ENCODE results near the gene FAM78B.

Gene FAM78B, protein sequence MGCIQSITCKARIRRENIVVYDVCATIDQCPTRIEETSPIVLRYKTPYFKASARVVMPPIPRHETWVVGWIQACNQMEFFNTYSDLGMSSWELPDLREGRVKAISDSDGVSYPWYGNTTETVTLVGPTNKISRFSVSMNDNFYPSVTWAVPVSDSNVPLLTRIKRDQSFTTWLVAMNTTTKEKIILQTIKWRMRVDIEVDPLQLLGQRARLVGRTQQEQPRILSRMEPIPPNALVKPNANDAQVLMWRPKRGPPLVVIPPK

DNA sequence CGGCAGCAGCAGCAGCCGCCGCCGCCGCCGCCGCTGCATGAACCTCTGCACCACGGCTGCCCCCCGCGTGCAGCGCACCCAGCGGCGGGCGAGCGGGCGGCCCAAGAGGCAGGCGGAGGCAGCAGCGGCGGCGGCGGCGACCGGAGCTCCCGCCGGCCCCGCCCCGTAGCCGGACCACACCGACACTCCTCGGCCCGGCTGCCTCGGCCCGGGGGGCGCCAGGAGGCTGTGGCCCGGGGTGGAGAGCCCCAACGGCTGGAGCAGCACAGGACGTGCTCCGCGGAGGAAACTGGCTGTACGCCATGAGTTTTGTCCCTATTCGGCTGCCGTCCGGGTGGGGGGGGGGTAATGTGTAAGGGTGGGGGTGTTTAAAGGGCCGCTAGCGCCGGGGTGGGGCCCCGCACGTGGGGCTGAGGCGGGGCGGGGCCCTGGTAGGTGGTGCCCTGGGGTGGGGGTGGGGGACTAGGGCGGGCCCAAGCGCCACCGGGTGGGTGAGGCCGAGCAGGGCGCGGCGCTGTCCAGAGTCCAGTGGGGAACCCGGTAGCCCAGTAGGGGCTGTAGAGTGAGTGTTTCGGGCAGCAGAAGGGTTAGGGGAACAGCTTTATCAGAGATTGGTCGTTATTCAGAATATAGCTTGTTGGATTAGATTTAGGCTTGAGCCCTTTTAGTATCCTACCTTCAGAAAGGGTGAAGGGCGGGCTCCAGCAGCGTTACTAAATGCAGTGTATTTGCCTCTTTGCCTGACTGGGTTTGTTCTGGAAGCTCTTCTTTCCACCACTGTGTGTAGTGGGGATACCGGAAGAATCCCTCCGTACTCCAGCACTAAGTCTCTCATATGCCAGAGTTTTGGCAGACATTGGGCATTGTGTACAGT is at the start of gene FAM78B:
TSS of gene FAM78B (minus strand) at position 304 of the 874 bp plus-strand sequence. CDS start 753 bp downstream, outside the sequence.
- no peak for TF ChIP-seq ZFX (IDR thresholded peaks at IDR 0.05; ENCODE audit: borderline replicate concordance)
- TF ChIP-seq, protein P1, sequence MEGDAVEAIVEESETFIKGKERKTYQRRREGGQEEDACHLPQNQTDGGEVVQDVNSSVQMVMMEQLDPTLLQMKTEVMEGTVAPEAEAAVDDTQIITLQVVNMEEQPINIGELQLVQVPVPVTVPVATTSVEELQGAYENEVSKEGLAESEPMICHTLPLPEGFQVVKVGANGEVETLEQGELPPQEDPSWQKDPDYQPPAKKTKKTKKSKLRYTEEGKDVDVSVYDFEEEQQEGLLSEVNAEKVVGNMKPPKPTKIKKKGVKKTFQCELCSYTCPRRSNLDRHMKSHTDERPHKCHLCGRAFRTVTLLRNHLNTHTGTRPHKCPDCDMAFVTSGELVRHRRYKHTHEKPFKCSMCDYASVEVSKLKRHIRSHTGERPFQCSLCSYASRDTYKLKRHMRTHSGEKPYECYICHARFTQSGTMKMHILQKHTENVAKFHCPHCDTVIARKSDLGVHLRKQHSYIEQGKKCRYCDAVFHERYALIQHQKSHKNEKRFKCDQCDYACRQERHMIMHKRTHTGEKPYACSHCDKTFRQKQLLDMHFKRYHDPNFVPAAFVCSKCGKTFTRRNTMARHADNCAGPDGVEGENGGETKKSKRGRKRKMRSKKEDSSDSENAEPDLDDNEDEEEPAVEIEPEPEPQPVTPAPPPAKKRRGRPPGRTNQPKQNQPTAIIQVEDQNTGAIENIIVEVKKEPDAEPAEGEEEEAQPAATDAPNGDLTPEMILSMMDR (IDR thresholded peaks at IDR 0.05) = peak; percentile 43
- no peak within 1 kb of the TSS for H3K27ac ChIP-seq

DNA sequence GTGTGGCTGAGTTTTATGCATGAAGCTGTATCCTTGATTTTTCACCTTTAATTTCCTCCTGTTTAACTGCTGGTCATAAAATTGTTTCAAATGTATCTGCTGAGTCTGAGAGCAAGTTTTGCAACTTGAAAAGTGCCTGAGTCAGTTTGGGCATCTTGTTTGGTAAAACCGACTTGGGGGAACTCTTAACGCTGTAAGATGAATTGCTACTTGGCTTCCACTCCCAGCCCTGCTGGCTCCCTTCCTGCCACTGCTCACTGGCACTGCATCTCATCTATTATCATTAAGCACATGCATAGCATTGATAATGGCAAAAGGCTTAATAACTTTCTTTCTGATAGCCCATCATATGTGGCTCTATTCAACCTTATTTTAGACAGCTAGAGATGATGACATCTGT is 35.7 kb upstream of the FAM78B start:
- H3K27ac ChIP-seq = no peak overlapping the region
- no peak for TF ChIP-seq ZFX (IDR thresholded peaks at IDR 0.05; ENCODE audit: borderline replicate concordance)
- TF ChIP-seq, protein P1 (IDR thresholded peaks at IDR 0.05) = no peak

DNA sequence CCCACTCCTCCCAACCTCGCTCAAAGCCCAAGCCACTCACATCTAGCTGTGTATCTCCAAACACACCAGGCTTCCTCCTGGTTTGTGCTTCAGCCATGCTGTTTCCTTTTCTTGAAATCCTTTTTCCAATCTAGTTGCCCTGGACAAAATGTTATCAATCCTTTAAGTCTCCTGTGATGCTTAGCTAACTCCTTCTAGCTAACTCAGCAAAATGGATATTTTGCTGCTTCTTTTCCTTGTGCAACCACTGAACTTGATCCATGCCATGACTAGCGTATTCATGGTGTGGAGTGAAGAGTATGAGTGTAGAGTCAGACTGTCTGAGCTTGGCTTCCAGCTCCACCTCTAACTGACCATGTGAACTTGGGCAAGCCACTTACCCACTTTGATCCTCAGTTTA is 33.9 kb upstream of the FAM78B start:
- no peak overlapping the region for H3K27ac ChIP-seq

DNA sequence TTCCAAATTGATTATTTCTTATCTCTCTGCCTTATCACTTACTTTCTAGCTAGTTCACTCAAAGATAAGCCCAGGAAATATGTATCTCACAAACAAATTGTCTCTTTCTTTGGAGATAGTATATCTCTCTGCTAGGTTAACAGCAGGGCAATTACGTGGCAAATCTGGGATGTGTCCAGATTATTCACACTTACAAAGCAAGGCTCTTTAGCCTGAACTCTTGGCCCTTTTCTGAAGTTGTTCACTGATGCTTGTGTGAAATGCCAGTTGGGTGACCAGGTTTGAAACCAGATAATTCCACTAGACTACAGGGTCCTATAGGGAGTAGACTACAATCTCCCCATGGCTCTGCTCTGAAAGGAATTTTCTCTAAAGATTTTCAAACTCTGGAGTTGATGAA is 30.8 kb upstream of the FAM78B start:
- no peak overlapping the region for H3K27ac ChIP-seq
- TF ChIP-seq ZFX (IDR thresholded peaks at IDR 0.05; ENCODE audit: borderline replicate concordance) = no peak
- TF ChIP-seq, protein P1 (IDR thresholded peaks at IDR 0.05) = no peak

More for the DNA sequence above, 33.9 kb upstream of the FAM78B start:
- TF ChIP-seq ZFX (IDR thresholded peaks at IDR 0.05; ENCODE audit: borderline replicate concordance) = no peak
- TF ChIP-seq, protein P1 (IDR thresholded peaks at IDR 0.05) = no peak

DNA sequence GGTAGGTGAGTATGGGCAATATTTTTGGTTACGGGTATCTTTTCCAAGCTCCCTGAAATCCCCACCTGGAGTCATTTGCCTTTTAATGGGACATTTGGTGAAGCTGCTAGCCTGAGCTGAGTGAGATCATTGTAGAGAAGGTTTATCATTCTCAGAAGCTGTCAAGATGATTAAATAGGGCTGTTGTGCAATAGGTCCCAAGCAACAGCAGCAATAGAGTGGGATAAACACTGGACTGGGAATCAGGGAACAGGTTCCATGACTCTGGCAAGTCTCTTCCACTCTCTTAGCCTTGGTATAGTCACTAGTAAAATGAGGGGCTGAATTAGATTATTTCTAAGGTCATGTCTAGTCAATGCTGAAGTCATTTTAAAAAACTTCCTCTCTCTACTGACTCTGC is 30.3 kb upstream of the FAM78B start:
- TF ChIP-seq, protein P1 (IDR thresholded peaks at IDR 0.05) = no peak
- no peak for TF ChIP-seq ZFX (IDR thresholded peaks at IDR 0.05; ENCODE audit: borderline replicate concordance)
- no peak overlapping the region for H3K27ac ChIP-seq

DNA sequence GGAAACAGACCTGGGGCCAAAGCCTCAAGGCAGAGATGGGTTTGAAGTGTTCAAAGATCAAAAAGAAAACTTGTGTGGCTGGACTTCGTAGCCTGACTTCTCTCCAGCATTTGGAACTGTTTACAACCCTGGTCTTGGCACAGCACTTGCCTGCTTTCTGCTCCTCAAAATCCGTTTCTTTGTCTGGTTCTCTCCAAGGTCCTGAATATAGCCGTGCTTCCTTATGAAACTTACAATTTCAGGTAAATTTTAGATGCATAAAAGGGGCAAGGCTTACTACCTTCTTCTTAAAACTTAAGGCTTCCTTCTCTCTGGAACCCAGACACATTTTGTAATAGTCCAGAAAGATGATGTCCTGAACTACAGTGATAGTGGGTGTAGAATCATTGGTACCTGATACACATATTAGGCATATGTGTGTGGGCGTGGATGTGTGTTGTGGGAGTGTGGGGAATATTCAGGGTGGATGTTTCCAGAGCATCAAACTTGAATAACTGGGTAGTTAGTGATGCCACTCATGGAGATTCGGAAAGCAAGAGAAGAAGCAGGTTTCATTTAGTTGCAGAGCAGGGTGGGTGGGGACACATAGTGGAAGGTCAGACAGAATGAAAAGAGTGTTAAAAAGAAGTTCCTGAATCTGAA is 26.4 kb upstream of the FAM78B start:
- TF ChIP-seq ZFX (IDR thresholded peaks at IDR 0.05; ENCODE audit: borderline replicate concordance) = no peak
- TF ChIP-seq, protein P1 (IDR thresholded peaks at IDR 0.05) = no peak
- H3K27ac ChIP-seq = no peak overlapping the region

All from 22Rv1 (cell line).